Measurements from ENCODE around the gene PITPNM3.

PITPNM3 gene

GRCh38 chr17:6453279-6454024 lies 102.9 kb downstream of the PITPNM3 start:
- H3K9me3 ChIP-seq (ENCODE audit: severe bottlenecking): no peaks in the 10 kb centered on the region
- no peak for TF ChIP-seq CTCF (IDR thresholded peaks at IDR 0.05; ENCODE audit: low read depth, low read length)
- H3K4me3 ChIP-seq (ENCODE audit: low read depth, low read length): no peak overlapping the region
- peaks cover 22% of the 10 kb centered on the region for H3K36me3 ChIP-seq
- no peaks in the 10 kb centered on the region for H3K27me3 ChIP-seq (ENCODE audit: insufficient read depth, low read depth, severe bottlenecking)
- no peak for DNase-seq
- peak overlapping the region; percentile 12; the same call in 1 of the 2 replicates for H3K27ac ChIP-seq

- Histone ChIP-seq H3K27ac (peak overlapping the region; percentile 9; the same call in 1 of the 2 replicates), H3K36me3 (peaks cover 27% of the 10 kb centered on the region), H3K4me3 (ENCODE audit: low read depth, low read length) (no peak overlapping the region), H3K9me3 (ENCODE audit: severe bottlenecking) (no peaks in the 10 kb centered on the region), H3K27me3 (ENCODE audit: insufficient read depth, low read depth, severe bottlenecking) (no peaks in the 10 kb centered on the region)
- DNase-seq: no peak
- TF ChIP-seq CTCF (IDR thresholded peaks at IDR 0.05; ENCODE audit: low read depth, low read length): no peak
Measured at GRCh38 chr17:6452471-6453266, 103.7 kb downstream of the PITPNM3 start.

GRCh38 chr17:6450926-6451832 lies 105.2 kb downstream of the PITPNM3 start:
- peak overlapping the region; percentile 57 for H3K27ac ChIP-seq

GRCh38 chr17:6449307-6449706 lies 107.0 kb downstream of the PITPNM3 start:
- H3K36me3 ChIP-seq: peaks cover 54% of the 10 kb centered on the region
- no peaks in the 10 kb centered on the region for H3K9me3 ChIP-seq (ENCODE audit: severe bottlenecking)
- TF ChIP-seq CTCF (IDR thresholded peaks at IDR 0.05; ENCODE audit: low read depth, low read length): no peak
- H3K4me3 ChIP-seq (ENCODE audit: low read depth, low read length): no peak overlapping the region
- H3K27me3 ChIP-seq (ENCODE audit: insufficient read depth, low read depth, severe bottlenecking): no peaks in the 10 kb centered on the region
- H3K27ac ChIP-seq: no peak overlapping the region
- DNase-seq: no peak

More at GRCh38 chr17:6450926-6451832, 105.2 kb downstream of the PITPNM3 start:
- peaks cover 42% of the 10 kb centered on the region for H3K36me3 ChIP-seq
- no peaks in the 10 kb centered on the region for H3K9me3 ChIP-seq (ENCODE audit: severe bottlenecking)
- no peaks in the 10 kb centered on the region for H3K27me3 ChIP-seq (ENCODE audit: insufficient read depth, low read depth, severe bottlenecking)
- no peak for DNase-seq
- no peak for TF ChIP-seq CTCF (IDR thresholded peaks at IDR 0.05; ENCODE audit: low read depth, low read length)
- H3K4me3 ChIP-seq (ENCODE audit: low read depth, low read length): no peak overlapping the region

GRCh38 chr17:6448473-6448872 lies 107.9 kb downstream of the PITPNM3 start:
- Histone ChIP-seq H3K36me3 (peaks cover 54% of the 10 kb centered on the region), H3K27ac (no peak overlapping the region), H3K4me3 (ENCODE audit: low read depth, low read length) (no peak overlapping the region), H3K27me3 (ENCODE audit: insufficient read depth, low read depth, severe bottlenecking) (no peaks in the 10 kb centered on the region), H3K9me3 (ENCODE audit: severe bottlenecking) (no peaks in the 10 kb centered on the region)
- no peak for TF ChIP-seq CTCF (IDR thresholded peaks at IDR 0.05; ENCODE audit: low read depth, low read length)
- no peak for DNase-seq
